ENCODE measurements around the gene SIX1.

Gene SIX1

GRCh38 chr14:60655898-60656685 lies 6.8 kb upstream of the SIX1 start:
- DNase-seq = no peak

- no peak for DNase-seq
Measured at GRCh38 chr14:60655119-60655897, 6.0 kb upstream of the SIX1 start.

- no peak for DNase-seq
Measured at GRCh38 chr14:60654334-60654821, 5.1 kb upstream of the SIX1 start.

- no peak for DNase-seq
Measured at GRCh38 chr14:60653701-60654161, 4.5 kb upstream of the SIX1 start.

GRCh38 chr14:60652674-60653651 lies 3.7 kb upstream of the SIX1 start:
- no peak for DNase-seq

- no peak for DNase-seq
Measured at GRCh38 chr14:60651796-60652673, 2.8 kb upstream of the SIX1 start.

- DNase-seq = no peak
Measured at GRCh38 chr14:60651086-60651795, 2.0 kb upstream of the SIX1 start.

GRCh38 chr14:60650373-60650961 lies 1.2 kb upstream of the SIX1 start:
- no peak for DNase-seq

GRCh38 chr14:60649875-60650372 lies 647 bp upstream of the SIX1 start:
- DNase-seq = no peak

GRCh38 chr14:60648249-60648933 lies 886 bp downstream of the SIX1 start:
- no peak for DNase-seq

- no peak for DNase-seq
Measured at GRCh38 chr14:60647837-60648248, 1.4 kb downstream of the SIX1 start.

- DNase-seq = no peak
Measured at GRCh38 chr14:60647081-60647836, 2.0 kb downstream of the SIX1 start.

- no peak for DNase-seq
Measured at GRCh38 chr14:60646226-60646818, 3.0 kb downstream of the SIX1 start.

- DNase-seq = no peak
Measured at GRCh38 chr14:60645126-60645741, 4.0 kb downstream of the SIX1 start.

- DNase-seq = no peak
Measured at GRCh38 chr14:60644666-60645065, 4.6 kb downstream of the SIX1 start.

All from anterior cingulate cortex (tissue), 58 donors.